Mesenchymal stem cell (in vitro differentiated cells and primary cell): ENCODE data around the gene SPAG8.

ENCODE experiments used
- DNase-seq: peaks from one replicate; pipeline ENCODE4 v3.0.0-alpha.2; 2013
- H2AFZ ChIP-seq: one replicate; pipeline ENCODE4 v1.6.1; 2013; ENCODE audit warnings: low read depth, mild to moderate bottlenecking, control low read depth, inconsistent platforms, low read length, moderate library complexity
- H2AK5ac ChIP-seq: 2 replicates; pipeline ENCODE4 v1.6.1; 2013; ENCODE audit warnings: low read length, moderate library complexity, mild to moderate bottlenecking, inconsistent platforms; ENCODE audit not compliant: severe bottlenecking
- H2BK120ac ChIP-seq: one replicate; pipeline ENCODE4 v1.6.1; 2013; ENCODE audit warnings: low read depth, mild to moderate bottlenecking, inconsistent platforms, low read length, moderate library complexity
- H2BK12ac ChIP-seq, 2 experiments: one replicate each; pipeline ENCODE4 v1.6.1; 2013; ENCODE audit warnings: inconsistent platforms in 2 of 2, low read length in 2 of 2, mild to moderate bottlenecking in 2 of 2, moderate library complexity in 2 of 2, control low read depth in 1 of 2
- H2BK15ac ChIP-seq: one replicate; pipeline ENCODE4 v1.6.1; 2013; ENCODE audit warnings: mild to moderate bottlenecking, low read depth, inconsistent platforms; ENCODE audit not compliant: poor library complexity, severe bottlenecking
- H2BK5ac ChIP-seq: 2 replicates; pipeline ENCODE4 v1.6.1; 2013; ENCODE audit warnings: low read depth, mild to moderate bottlenecking, low read length, control low read depth, inconsistent platforms; ENCODE audit not compliant: poor library complexity, severe bottlenecking
- H3K14ac ChIP-seq, 2 experiments: one replicate each; pipeline ENCODE4 v1.6.1; 2013; ENCODE audit warnings: inconsistent platforms in 2 of 2, low read length in 2 of 2, control low read depth in 1 of 2, mild to moderate bottlenecking in 1 of 2, moderate library complexity in 1 of 2
- H3K18ac ChIP-seq, 2 experiments: one replicate each; pipeline ENCODE4 v1.6.1; 2013; ENCODE audit warnings: inconsistent platforms in 2 of 2, low read length in 2 of 2, control low read depth in 1 of 2, low read depth in 1 of 2, mild to moderate bottlenecking in 1 of 2
- H3K23ac ChIP-seq, 2 experiments: one replicate each; pipeline ENCODE4 v1.6.1; 2013; ENCODE audit warnings: inconsistent platforms in 2 of 2, low read length in 2 of 2, mild to moderate bottlenecking in 2 of 2, moderate library complexity in 2 of 2, control low read depth in 1 of 2
- H3K27ac ChIP-seq: 2 replicates; pipeline ENCODE4 v1.5.1; 2013; ENCODE audit warnings: mild to moderate bottlenecking, moderate library complexity, low read length, control low read depth, inconsistent platforms; ENCODE audit not compliant: poor library complexity, severe bottlenecking
- H3K27me3 ChIP-seq, 2 experiments: 2 replicates each; pipeline versions ENCODE4 v1.6.1 to v1.7.0; 2013; ENCODE audit warnings: low read length in 2 of 2, mild to moderate bottlenecking in 2 of 2, moderate library complexity in 2 of 2, control low read depth in 1 of 2, inconsistent platforms in 1 of 2; ENCODE audit not compliant: control insufficient read depth in 1 of 2, insufficient read depth in 1 of 2
- H3K36me3 ChIP-seq, 2 experiments: 2 replicates each; pipeline versions ENCODE4 v1.6.1 to v1.7.0; 2013; ENCODE audit warnings: low read length in 2 of 2, control low read depth in 1 of 2, inconsistent platforms in 1 of 2, low read depth in 1 of 2, mild to moderate bottlenecking in 1 of 2; ENCODE audit not compliant: insufficient read depth in 2 of 2, control insufficient read depth in 1 of 2
- H3K4ac ChIP-seq, 2 experiments: one replicate each; pipeline ENCODE4 v1.6.1; 2013; ENCODE audit warnings: inconsistent platforms in 2 of 2, low read length in 2 of 2, mild to moderate bottlenecking in 2 of 2, moderate library complexity in 2 of 2, control low read depth in 1 of 2, low read depth in 1 of 2
- H3K4me1 ChIP-seq: 2 replicates; pipeline ENCODE4 v1.6.1; 2013; ENCODE audit warnings: low read depth, low read length, control low read depth; ENCODE audit not compliant: control insufficient read depth, insufficient read depth
- H3K4me2 ChIP-seq: 2 replicates; pipeline ENCODE4 v1.6.1; 2013; ENCODE audit warnings: low read length, mild to moderate bottlenecking, inconsistent platforms; ENCODE audit not compliant: poor library complexity, severe bottlenecking
- H3K4me3 ChIP-seq, 2 experiments: 2 replicates each; pipeline versions ENCODE4 v1.5.1 to v1.7.0; 2013; ENCODE audit warnings: low read length in 2 of 2, mild to moderate bottlenecking in 2 of 2, control low read depth in 1 of 2, low read depth in 1 of 2; ENCODE audit not compliant: insufficient read depth in 1 of 2
- H3K79me1 ChIP-seq: replicated peaks from 2 replicates; pipeline ENCODE4 v1.6.1; 2013; ENCODE audit warnings: mild to moderate bottlenecking, control low read depth, low read length, inconsistent platforms; ENCODE audit not compliant: poor library complexity, severe bottlenecking
- H3K9ac ChIP-seq: 2 replicates; pipeline ENCODE4 v1.7.0; 2013; ENCODE audit warnings: mild to moderate bottlenecking, low read length, moderate library complexity
- H3K9me3 ChIP-seq: 2 replicates; pipeline ENCODE4 v1.7.0; 2013; ENCODE audit warnings: mild to moderate bottlenecking, low read length; ENCODE audit not compliant: control insufficient read depth
- H4K8ac ChIP-seq: one replicate; pipeline ENCODE4 v1.6.1; 2013; ENCODE audit warnings: inconsistent platforms, mild to moderate bottlenecking, low read length, moderate library complexity
- H4K91ac ChIP-seq: one replicate; pipeline ENCODE4 v1.6.1; 2013; ENCODE audit warnings: mild to moderate bottlenecking, low read length, inconsistent platforms
- WGBS: methylation state at CpG from one replicate; pipeline ENCODE4 v1.1.7; 2013; ENCODE audit warnings: mixed read lengths; 5-methylcytosine and 5-hydroxymethylcytosine counted together

Gene SPAG8

DNA sequence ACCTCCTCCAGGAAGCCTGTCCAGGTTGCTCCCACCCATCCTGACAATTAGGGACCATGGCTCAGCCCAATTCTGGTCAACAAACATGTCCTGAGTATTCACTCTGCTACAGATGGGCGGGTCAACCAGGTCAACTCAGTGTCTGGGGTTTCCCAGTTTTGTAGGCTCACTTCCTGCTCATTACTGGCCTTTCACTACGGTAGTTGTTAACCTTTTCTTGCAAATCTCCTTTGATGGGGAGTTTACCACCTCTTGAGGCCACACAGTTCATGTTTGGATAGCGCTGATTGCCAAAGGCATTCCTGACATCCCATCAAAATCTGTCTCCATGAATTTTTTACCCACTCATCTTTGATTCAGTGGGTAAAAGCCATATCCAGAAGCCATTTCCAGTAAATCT, 30.7 kb upstream of the SPAG8 start:
- H3K36me3 ChIP-seq = peaks cover 14 to 28% of the 10 kb centered on the region in 2 experiments
- no peak overlapping the region for H2BK15ac ChIP-seq
- H2BK120ac ChIP-seq = no peak overlapping the region
- H2BK12ac ChIP-seq = no peak overlapping the region
- H3K27ac ChIP-seq = no peak overlapping the region
- no peak overlapping the region for H3K4me2 ChIP-seq
- H2AK5ac ChIP-seq = no peak overlapping the region
- H3K4ac ChIP-seq = no peak overlapping the region
- DNase-seq = no peak
- no peak overlapping the region for H3K23ac ChIP-seq
- H3K18ac ChIP-seq = no peak overlapping the region
- H3K27me3 ChIP-seq = no peaks in the 10 kb centered on the region
- H2BK5ac ChIP-seq = no peak overlapping the region
- no peak overlapping the region for H3K14ac ChIP-seq
- H4K91ac ChIP-seq = no peak overlapping the region
- H3K4me3 ChIP-seq = no peak overlapping the region
- H3K9ac ChIP-seq = no peak overlapping the region
- H3K9me3 ChIP-seq = no peaks in the 10 kb centered on the region
- 74% methylated on average over 3 of the region's 3 CpGs for WGBS
- H3K4me1 ChIP-seq = peaks cover under 1% of the 10 kb centered on the region
- H4K8ac ChIP-seq = no peak overlapping the region
- H2AFZ ChIP-seq = no peak overlapping the region
- peaks cover 2% of the 10 kb centered on the region for H3K79me1 ChIP-seq

GRCh38 chr9:35842020-35842745, 30.1 kb upstream of the SPAG8 start:
- Histone ChIP-seq H3K4me3 (peak overlapping the region in 1 of 2 experiments; percentile 10), H3K14ac (peak overlapping the region in 1 of 2 experiments; percentile 67), H4K8ac (no peak overlapping the region), H2BK120ac (no peak overlapping the region), H2AK5ac (no peak overlapping the region), H3K4ac (no peak overlapping the region), H2BK12ac (no peak overlapping the region), H2BK5ac (no peak overlapping the region), H2AFZ (no peak overlapping the region), H3K27me3 (no peaks in the 10 kb centered on the region), H4K91ac (peak overlapping the region; percentile 14), H3K4me2 (no peak overlapping the region), H3K36me3 (peaks cover 11 to 26% of the 10 kb centered on the region in 2 experiments), H3K4me1 (no peaks in the 10 kb centered on the region), H3K9me3 (no peaks in the 10 kb centered on the region), H3K9ac (no peak overlapping the region), H3K18ac (no peak overlapping the region), H2BK15ac (no peak overlapping the region), H3K23ac (no peak overlapping the region), H3K27ac (no peak overlapping the region), H3K79me1 (peaks cover 2% of the 10 kb centered on the region)
- peak; percentile 47 for DNase-seq
- 94% methylated on average over 17 of the region's 17 CpGs for WGBS

DNA sequence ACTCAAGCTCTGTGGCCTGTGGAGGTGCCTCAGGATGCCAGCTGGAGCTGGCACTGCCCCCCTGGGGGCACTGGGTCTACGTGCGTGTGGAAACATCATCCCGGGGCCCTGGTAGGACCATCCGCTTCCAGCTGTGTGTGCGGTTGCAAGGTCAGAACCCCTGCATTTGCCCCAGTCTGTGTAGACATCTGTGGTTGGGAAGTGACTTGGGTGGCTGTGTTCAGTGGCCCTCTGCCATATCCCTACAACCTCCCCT, 29.5 kb upstream of the SPAG8 start:
- no CpG with 5 or more reads among the region's 5 CpGs for WGBS
- no peak overlapping the region for H2BK5ac ChIP-seq
- H3K4me1 ChIP-seq = no peaks in the 10 kb centered on the region

DNA sequence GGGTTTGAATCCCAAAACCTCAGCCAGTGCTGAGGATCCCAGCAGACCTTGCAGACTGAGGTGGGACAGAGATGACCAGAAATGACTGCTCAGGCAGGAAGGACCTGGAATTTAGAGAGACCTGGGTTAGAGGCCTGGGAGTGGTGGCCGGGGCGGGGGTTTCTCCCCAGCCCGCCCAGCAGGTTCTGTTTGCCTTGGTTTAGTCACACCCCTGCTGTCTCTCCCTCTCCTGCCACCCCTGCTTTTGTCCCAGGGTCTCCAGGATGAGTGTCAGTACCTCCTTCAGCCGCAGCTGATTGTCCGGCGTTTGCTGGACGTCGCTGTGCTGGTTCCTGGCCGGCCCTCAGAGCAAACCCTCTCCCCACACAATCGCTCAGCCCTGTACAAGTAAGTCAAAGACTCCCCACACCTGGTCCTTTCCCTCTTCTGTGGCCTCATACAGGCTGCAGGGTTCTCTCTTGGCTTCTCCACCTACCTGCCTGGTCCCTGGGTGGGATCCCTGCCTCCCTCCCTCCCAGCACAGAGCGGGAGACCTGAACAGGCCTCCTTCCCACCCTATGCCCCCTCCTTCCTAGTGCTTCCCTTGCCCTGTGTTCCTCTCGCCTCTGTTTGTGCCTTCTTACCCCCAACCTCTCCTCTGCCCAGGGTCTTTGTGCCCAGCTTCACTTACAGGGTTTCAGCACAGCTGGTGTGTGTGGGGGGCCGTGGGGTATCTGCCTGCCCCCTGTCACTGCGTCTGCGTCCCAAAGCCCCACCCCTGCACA, 29.0 kb upstream of the SPAG8 start:
- Histone ChIP-seq H3K23ac (no peak overlapping the region), H3K9ac (no peak overlapping the region), H3K14ac (no peak overlapping the region), H3K27me3 (no peaks in the 10 kb centered on the region), H2BK5ac (no peak overlapping the region), H3K4me3 (no peak overlapping the region), H3K9me3 (no peaks in the 10 kb centered on the region), H3K4me2 (no peak overlapping the region), H2AK5ac (no peak overlapping the region), H3K4me1 (no peaks in the 10 kb centered on the region), H2BK120ac (no peak overlapping the region), H3K4ac (no peak overlapping the region), H3K18ac (no peak overlapping the region), H4K8ac (no peak overlapping the region), H2AFZ (no peak overlapping the region), H3K27ac (no peak overlapping the region), H2BK12ac (no peak overlapping the region), H3K79me1 (peaks cover 2% of the 10 kb centered on the region), H4K91ac (no peak overlapping the region), H2BK15ac (no peak overlapping the region), H3K36me3 (peaks cover 4 to 16% of the 10 kb centered on the region in 2 experiments)
- no peak for DNase-seq
- WGBS = 94% methylated on average over 15 of the region's 15 CpGs

More for the DNA sequence above, 29.5 kb upstream of the SPAG8 start:
- Histone ChIP-seq H3K23ac (no peak overlapping the region), H3K4me2 (no peak overlapping the region), H2BK120ac (no peak overlapping the region), H4K8ac (no peak overlapping the region), H3K14ac (no peak overlapping the region), H2AFZ (no peak overlapping the region), H3K9ac (no peak overlapping the region), H3K18ac (no peak overlapping the region), H3K79me1 (peaks cover 2% of the 10 kb centered on the region), H3K4me3 (no peak overlapping the region), H3K9me3 (no peaks in the 10 kb centered on the region), H3K36me3 (peaks cover 5 to 21% of the 10 kb centered on the region in 2 experiments), H3K27ac (no peak overlapping the region), H3K4ac (no peak overlapping the region), H2BK12ac (no peak overlapping the region), H2BK15ac (no peak overlapping the region), H2AK5ac (no peak overlapping the region), H4K91ac (no peak overlapping the region), H3K27me3 (no peaks in the 10 kb centered on the region)
- DNase-seq = no peak
